ENCODE results near the gene SKIC8.

DNA sequence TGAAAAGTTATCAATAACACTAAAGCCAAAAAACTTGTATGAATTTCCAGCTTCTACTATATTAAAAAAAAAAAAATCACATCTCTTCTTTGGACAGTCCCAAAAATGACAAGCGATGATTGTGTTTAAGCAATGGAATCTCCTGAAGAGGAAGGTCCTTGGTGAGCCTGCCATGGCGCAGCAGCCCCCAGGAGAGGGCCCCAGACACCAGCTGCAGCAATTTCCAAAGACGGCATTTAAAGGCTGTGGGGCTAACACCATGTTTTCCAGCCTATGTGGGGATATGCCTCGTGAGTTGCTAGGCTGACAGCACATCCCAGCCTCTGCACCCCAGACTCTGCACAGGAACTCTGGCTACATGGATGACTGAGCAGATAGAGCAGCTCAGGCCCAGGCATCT lies 14.7 kb downstream of the SKIC8 start:
- TF ChIP-seq, protein P1, sequence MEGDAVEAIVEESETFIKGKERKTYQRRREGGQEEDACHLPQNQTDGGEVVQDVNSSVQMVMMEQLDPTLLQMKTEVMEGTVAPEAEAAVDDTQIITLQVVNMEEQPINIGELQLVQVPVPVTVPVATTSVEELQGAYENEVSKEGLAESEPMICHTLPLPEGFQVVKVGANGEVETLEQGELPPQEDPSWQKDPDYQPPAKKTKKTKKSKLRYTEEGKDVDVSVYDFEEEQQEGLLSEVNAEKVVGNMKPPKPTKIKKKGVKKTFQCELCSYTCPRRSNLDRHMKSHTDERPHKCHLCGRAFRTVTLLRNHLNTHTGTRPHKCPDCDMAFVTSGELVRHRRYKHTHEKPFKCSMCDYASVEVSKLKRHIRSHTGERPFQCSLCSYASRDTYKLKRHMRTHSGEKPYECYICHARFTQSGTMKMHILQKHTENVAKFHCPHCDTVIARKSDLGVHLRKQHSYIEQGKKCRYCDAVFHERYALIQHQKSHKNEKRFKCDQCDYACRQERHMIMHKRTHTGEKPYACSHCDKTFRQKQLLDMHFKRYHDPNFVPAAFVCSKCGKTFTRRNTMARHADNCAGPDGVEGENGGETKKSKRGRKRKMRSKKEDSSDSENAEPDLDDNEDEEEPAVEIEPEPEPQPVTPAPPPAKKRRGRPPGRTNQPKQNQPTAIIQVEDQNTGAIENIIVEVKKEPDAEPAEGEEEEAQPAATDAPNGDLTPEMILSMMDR (IDR thresholded peaks at IDR 0.05), result no peak
- TF ChIP-seq POLR2A (IDR thresholded peaks at IDR 0.05), result no peak
- no peak for TF ChIP-seq POLR2AphosphoS5 (IDR thresholded peaks at IDR 0.05)

Data from stomach (tissue), 4 donors.